HL-60 (cell line): ENCODE measurements around the gene COL9A1.

Source experiments
- DNase-seq, 2 experiments: peaks; one replicate each; pipeline ENCODE4 v3.0.0-alpha.2; 2010 to 2020; ENCODE audit warnings: low read depth in 1 of 2, low spot score in 1 of 2
- H3K27ac ChIP-seq: fragments of 250-450 bp; sonication (Bioruptor Pico); replicated peaks from 2 replicates; pipeline ENCODE4 v1.5.1; 2020; ENCODE audit warnings: mild to moderate bottlenecking, moderate library complexity
- H3K27me3 ChIP-seq: fragments of 250-450 bp; sonication (Bioruptor Pico); 2 replicates; pipeline ENCODE4 v1.5.1; 2021; ENCODE audit warnings: mild to moderate bottlenecking, moderate library complexity; ENCODE audit not compliant: insufficient read depth, poor library complexity, severe bottlenecking
- H3K4me3 ChIP-seq: replicated peaks from 2 replicates; pipeline ENCODE4 v1.5.1; 2011; ENCODE audit warnings: mild to moderate bottlenecking, control low read depth, low read length; ENCODE audit not compliant: insufficient read depth
- GABPA ChIP-seq: IDR thresholded peaks from 2 replicates; pipeline ENCODE4 v1.6.1; 2012; ENCODE audit warnings: low read depth
- POLR2AphosphoS5 ChIP-seq: IDR thresholded peaks from 2 replicates; pipeline ENCODE4 v1.6.1; 2012; ENCODE audit warnings: low read depth
- SPI1 ChIP-seq: IDR thresholded peaks from 2 replicates; pipeline ENCODE4 v1.6.1; 2012; ENCODE audit warnings: low read depth, mild to moderate bottlenecking, borderline replicate concordance
- TF ChIP-seq, protein P1 (sequence below): IDR thresholded peaks from one replicate; pipeline ENCODE4 v1.5.1; 2011; ENCODE audit warnings: low read length, control low read depth, inconsistent platforms; ENCODE audit not compliant: insufficient read depth
- TF ChIP-seq, protein P2 (sequence below): IDR thresholded peaks from 2 replicates; pipeline ENCODE4 v1.6.1; 2012; ENCODE audit warnings: low read depth; ENCODE audit not compliant: insufficient replicate concordance

Gene COL9A1

DNA sequence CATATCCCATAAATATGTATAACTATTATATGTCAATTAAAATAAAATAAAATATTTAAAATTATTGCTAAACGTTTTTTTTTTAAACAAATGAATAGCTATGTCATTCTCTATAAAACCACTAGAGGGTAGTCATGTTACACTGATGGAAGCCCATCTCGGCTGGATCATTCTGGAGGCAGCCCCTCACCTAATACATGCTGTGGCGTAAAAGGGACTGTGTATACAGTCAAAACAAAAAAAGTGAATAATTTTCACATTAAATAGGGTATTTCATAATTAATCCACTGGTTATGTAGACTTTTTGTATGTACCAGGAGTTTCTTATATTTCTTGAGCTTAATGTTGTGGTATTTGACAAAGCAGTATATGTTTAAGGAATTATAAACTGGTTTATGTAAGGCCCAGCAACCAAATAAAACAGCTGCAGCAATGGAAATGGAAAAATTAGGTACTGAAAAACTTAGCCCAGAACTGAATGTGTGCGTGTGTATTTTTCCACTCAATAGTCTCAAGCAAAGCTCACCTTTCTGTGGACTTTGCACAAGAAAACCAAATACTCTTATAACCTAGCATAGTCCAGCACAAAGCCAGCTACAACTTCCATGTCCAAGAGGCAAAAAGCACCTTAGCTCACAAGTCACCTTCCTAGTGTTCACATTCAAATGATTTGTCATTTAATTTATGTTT, 81.7 kb downstream of the COL9A1 start:
- DNase-seq, result no peak
- no peaks in the 10 kb centered on the region for H3K27me3 ChIP-seq
- no peak overlapping the region for H3K4me3 ChIP-seq
- H3K27ac ChIP-seq, result no peak overlapping the region
- no peak for TF ChIP-seq SPI1
- no peak for TF ChIP-seq POLR2AphosphoS5
- TF ChIP-seq, protein P1, sequence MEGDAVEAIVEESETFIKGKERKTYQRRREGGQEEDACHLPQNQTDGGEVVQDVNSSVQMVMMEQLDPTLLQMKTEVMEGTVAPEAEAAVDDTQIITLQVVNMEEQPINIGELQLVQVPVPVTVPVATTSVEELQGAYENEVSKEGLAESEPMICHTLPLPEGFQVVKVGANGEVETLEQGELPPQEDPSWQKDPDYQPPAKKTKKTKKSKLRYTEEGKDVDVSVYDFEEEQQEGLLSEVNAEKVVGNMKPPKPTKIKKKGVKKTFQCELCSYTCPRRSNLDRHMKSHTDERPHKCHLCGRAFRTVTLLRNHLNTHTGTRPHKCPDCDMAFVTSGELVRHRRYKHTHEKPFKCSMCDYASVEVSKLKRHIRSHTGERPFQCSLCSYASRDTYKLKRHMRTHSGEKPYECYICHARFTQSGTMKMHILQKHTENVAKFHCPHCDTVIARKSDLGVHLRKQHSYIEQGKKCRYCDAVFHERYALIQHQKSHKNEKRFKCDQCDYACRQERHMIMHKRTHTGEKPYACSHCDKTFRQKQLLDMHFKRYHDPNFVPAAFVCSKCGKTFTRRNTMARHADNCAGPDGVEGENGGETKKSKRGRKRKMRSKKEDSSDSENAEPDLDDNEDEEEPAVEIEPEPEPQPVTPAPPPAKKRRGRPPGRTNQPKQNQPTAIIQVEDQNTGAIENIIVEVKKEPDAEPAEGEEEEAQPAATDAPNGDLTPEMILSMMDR, result peak; percentile 32
- no peak for TF ChIP-seq GABPA
- TF ChIP-seq, protein P2, sequence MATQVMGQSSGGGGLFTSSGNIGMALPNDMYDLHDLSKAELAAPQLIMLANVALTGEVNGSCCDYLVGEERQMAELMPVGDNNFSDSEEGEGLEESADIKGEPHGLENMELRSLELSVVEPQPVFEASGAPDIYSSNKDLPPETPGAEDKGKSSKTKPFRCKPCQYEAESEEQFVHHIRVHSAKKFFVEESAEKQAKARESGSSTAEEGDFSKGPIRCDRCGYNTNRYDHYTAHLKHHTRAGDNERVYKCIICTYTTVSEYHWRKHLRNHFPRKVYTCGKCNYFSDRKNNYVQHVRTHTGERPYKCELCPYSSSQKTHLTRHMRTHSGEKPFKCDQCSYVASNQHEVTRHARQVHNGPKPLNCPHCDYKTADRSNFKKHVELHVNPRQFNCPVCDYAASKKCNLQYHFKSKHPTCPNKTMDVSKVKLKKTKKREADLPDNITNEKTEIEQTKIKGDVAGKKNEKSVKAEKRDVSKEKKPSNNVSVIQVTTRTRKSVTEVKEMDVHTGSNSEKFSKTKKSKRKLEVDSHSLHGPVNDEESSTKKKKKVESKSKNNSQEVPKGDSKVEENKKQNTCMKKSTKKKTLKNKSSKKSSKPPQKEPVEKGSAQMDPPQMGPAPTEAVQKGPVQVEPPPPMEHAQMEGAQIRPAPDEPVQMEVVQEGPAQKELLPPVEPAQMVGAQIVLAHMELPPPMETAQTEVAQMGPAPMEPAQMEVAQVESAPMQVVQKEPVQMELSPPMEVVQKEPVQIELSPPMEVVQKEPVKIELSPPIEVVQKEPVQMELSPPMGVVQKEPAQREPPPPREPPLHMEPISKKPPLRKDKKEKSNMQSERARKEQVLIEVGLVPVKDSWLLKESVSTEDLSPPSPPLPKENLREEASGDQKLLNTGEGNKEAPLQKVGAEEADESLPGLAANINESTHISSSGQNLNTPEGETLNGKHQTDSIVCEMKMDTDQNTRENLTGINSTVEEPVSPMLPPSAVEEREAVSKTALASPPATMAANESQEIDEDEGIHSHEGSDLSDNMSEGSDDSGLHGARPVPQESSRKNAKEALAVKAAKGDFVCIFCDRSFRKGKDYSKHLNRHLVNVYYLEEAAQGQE, result no peak

DNA sequence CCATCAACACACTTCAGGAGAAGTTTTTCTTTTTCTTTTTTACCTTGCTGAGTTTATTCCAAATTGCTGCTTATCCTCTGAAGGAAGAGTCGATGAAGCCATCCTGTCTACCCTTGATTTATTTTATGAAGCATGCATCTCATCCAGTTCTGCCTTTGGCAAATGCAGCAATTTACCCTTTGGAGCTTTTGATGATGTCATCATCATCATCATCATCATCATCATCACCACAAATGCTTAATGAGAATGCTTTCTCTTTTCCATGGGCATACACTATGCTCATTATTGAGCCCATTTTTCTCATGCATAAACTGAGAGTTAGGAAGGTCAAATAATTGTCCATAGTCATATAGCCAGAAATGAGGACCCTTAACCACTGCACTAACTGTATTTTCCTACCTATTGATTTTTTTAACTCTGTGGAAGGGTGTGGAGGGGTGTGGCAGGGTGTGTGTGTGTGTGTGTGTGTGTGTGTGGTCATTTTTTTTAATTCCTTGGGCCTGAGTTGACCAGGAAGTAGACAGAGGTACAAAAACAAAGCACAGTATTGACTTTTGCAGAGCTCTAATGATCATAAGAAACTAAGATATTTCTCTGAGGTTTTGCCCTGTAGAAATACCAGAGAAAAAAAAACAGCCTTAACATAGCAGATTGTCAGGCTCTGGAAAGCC, 82.8 kb downstream of the COL9A1 start:
- DNase-seq, result no peak
- Histone ChIP-seq H3K4me3 (no peak overlapping the region), H3K27ac (no peak overlapping the region), H3K27me3 (no peaks in the 10 kb centered on the region)
- TF ChIP-seq SPI1 (no peak), POLR2AphosphoS5 (no peak), GABPA (no peak)
- TF ChIP-seq, protein P2, result no peak
- TF ChIP-seq, protein P1, result no peak

DNA sequence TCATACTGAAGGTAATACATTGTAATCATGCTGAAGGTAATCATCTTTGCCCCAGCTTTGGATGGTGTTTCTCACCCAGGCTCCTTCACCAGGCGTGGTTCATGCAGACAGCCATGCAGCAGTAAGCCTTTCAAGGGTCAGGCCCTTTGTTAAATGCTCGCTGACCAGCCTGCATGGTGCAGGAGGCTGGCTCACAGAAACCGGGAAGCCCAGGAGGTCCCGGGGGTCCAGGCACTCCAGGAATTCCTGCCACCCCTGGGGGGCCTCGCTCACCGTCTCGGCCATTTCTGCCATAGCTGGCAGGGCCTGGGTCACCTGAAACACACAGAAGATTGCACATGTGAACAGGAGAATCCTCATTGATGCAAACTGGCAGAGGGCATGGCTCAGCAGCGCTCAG, 86.1 kb downstream of the COL9A1 start:
- H3K27me3 ChIP-seq, result peaks cover 4% of the 10 kb centered on the region
- TF ChIP-seq GABPA (no peak), POLR2AphosphoS5 (no peak), SPI1 (no peak)
- TF ChIP-seq, protein P1, result no peak
- TF ChIP-seq, protein P2, result no peak
- no peak for DNase-seq
- no peak overlapping the region for H3K4me3 ChIP-seq
- no peak overlapping the region for H3K27ac ChIP-seq
